ENCODE results near the gene AK8.

Gene AK8

GRCh38 chr9:132875159-132875558 lies 2.9 kb downstream of the AK8 start:
- peaks cover 29% of the 10 kb centered on the region for H3K4me1 ChIP-seq (ENCODE audit: insufficient read depth, low read length, poor library complexity, severe bottlenecking)
- H2AFZ ChIP-seq (ENCODE audit: low read length) = no peak overlapping the region
- no peak for TF ChIP-seq EZH2phosphoT487 (IDR thresholded peaks at IDR 0.05; ENCODE audit: borderline replicate concordance)
- TF ChIP-seq, protein P1, sequence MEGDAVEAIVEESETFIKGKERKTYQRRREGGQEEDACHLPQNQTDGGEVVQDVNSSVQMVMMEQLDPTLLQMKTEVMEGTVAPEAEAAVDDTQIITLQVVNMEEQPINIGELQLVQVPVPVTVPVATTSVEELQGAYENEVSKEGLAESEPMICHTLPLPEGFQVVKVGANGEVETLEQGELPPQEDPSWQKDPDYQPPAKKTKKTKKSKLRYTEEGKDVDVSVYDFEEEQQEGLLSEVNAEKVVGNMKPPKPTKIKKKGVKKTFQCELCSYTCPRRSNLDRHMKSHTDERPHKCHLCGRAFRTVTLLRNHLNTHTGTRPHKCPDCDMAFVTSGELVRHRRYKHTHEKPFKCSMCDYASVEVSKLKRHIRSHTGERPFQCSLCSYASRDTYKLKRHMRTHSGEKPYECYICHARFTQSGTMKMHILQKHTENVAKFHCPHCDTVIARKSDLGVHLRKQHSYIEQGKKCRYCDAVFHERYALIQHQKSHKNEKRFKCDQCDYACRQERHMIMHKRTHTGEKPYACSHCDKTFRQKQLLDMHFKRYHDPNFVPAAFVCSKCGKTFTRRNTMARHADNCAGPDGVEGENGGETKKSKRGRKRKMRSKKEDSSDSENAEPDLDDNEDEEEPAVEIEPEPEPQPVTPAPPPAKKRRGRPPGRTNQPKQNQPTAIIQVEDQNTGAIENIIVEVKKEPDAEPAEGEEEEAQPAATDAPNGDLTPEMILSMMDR (conservative IDR thresholded peaks at IDR 0.05; ENCODE audit: low read length) = no peak
- H3F3A ChIP-seq (ENCODE audit: low read depth) = no peaks in the 10 kb centered on the region
- H3K27me3 ChIP-seq (ENCODE audit: insufficient read depth, low read length, poor library complexity, severe bottlenecking) = no peaks in the 10 kb centered on the region
- H3K9ac ChIP-seq (ENCODE audit: low read depth, low read length, poor library complexity, severe bottlenecking) = no peak overlapping the region
- no peaks in the 10 kb centered on the region for H3K36me3 ChIP-seq (ENCODE audit: insufficient read depth, low read length)
- no peak overlapping the region for H3K4me3 ChIP-seq (ENCODE audit: low read length, poor library complexity, severe bottlenecking)
- no peak overlapping the region for H3K4me2 ChIP-seq (ENCODE audit: low read depth, low read length, poor library complexity, severe bottlenecking)
- no peaks in the 10 kb centered on the region for H3K9me3 ChIP-seq (ENCODE audit: insufficient read depth, low read depth, low read length)
- no peaks in the 10 kb centered on the region for H4K20me1 ChIP-seq (ENCODE audit: insufficient read depth, low read length, poor library complexity, severe bottlenecking)
- peaks cover 12% of the 10 kb centered on the region for H3K79me2 ChIP-seq (ENCODE audit: insufficient read depth, low read length)
- no peaks in the 10 kb centered on the region for H3K9me2 ChIP-seq (replicated peaks; ENCODE audit: low read depth, low read length)

GRCh38 chr9:132873403-132873802 lies 4.7 kb downstream of the AK8 start:
- Histone ChIP-seq H3K9me2 (replicated peaks; ENCODE audit: low read depth, low read length) (no peaks in the 10 kb centered on the region), H3K4me1 (ENCODE audit: insufficient read depth, low read length, poor library complexity, severe bottlenecking) (peaks cover 16% of the 10 kb centered on the region), H3K4me2 (ENCODE audit: low read depth, low read length, poor library complexity, severe bottlenecking) (no peak overlapping the region), H3K27me3 (ENCODE audit: insufficient read depth, low read length, poor library complexity, severe bottlenecking) (no peaks in the 10 kb centered on the region), H3K79me2 (ENCODE audit: insufficient read depth, low read length) (peaks cover 2% of the 10 kb centered on the region), H3F3A (ENCODE audit: low read depth) (no peaks in the 10 kb centered on the region), H3K4me3 (ENCODE audit: low read length, poor library complexity, severe bottlenecking) (no peak overlapping the region), H4K20me1 (ENCODE audit: insufficient read depth, low read length, poor library complexity, severe bottlenecking) (no peaks in the 10 kb centered on the region), H3K36me3 (ENCODE audit: insufficient read depth, low read length) (no peaks in the 10 kb centered on the region), H2AFZ (ENCODE audit: low read length) (no peak overlapping the region), H3K9me3 (ENCODE audit: insufficient read depth, low read depth, low read length) (no peaks in the 10 kb centered on the region), H3K9ac (ENCODE audit: low read depth, low read length, poor library complexity, severe bottlenecking) (no peak overlapping the region)
- no peak for TF ChIP-seq EZH2phosphoT487 (IDR thresholded peaks at IDR 0.05; ENCODE audit: borderline replicate concordance)
- TF ChIP-seq, protein P1 (conservative IDR thresholded peaks at IDR 0.05; ENCODE audit: low read length) = no peak

GRCh38 chr9:132869266-132869665 lies 8.8 kb downstream of the AK8 start:
- no peak for TF ChIP-seq EZH2phosphoT487 (IDR thresholded peaks at IDR 0.05; ENCODE audit: borderline replicate concordance)
- TF ChIP-seq, protein P1 (conservative IDR thresholded peaks at IDR 0.05; ENCODE audit: low read length) = no peak
- H3K4me3 ChIP-seq (ENCODE audit: low read length, poor library complexity, severe bottlenecking) = no peak overlapping the region
- H2AFZ ChIP-seq (ENCODE audit: low read length) = no peak overlapping the region
- no peaks in the 10 kb centered on the region for H3K9me3 ChIP-seq (ENCODE audit: insufficient read depth, low read depth, low read length)
- peaks cover 9% of the 10 kb centered on the region for H3K4me1 ChIP-seq (ENCODE audit: insufficient read depth, low read length, poor library complexity, severe bottlenecking)
- H3K9me2 ChIP-seq (replicated peaks; ENCODE audit: low read depth, low read length) = no peaks in the 10 kb centered on the region
- H3K36me3 ChIP-seq (ENCODE audit: insufficient read depth, low read length) = no peaks in the 10 kb centered on the region
- no peaks in the 10 kb centered on the region for H3F3A ChIP-seq (ENCODE audit: low read depth)
- H4K20me1 ChIP-seq (ENCODE audit: insufficient read depth, low read length, poor library complexity, severe bottlenecking) = no peaks in the 10 kb centered on the region
- no peaks in the 10 kb centered on the region for H3K27me3 ChIP-seq (ENCODE audit: insufficient read depth, low read length, poor library complexity, severe bottlenecking)
- no peak overlapping the region for H3K9ac ChIP-seq (ENCODE audit: low read depth, low read length, poor library complexity, severe bottlenecking)
- H3K4me2 ChIP-seq (ENCODE audit: low read depth, low read length, poor library complexity, severe bottlenecking) = no peak overlapping the region
- H3K79me2 ChIP-seq (ENCODE audit: insufficient read depth, low read length) = no peaks in the 10 kb centered on the region

Data from Loucy (cell line).